Measurements from ENCODE around the gene TPMT. TPM values are rescaled to one million over a fixed set of nuclear protein-coding genes. Genes with fewer than 3 reads are reported as not detected.
"Not testable (repeated sequence)": the region's sequence is repeated elsewhere in the genome, so short reads cannot be mapped to it uniquely, and the experiment has no call there.

TPMT gene
- total and polyA plus RNA-seq, 4 donors: 6.5 to 24.9 (median 9.9) TPM

GRCh38 chr6:18151801-18152200, 3.1 kb downstream of the TPMT start:
- DNase-seq (no peak), ATAC-seq (ENCODE audit: low FRiP score) (no peak)
- Histone ChIP-seq H3K9me3 (ENCODE audit: control insufficient read depth, low read length) (no peaks in the 10 kb centered on the region), H3K27ac (ENCODE audit: low read depth in 1 of 2, low read length in 2 of 2) (no peak overlapping the region), H3K4me1 (ENCODE audit: control insufficient read depth in 1 of 2, insufficient read depth in 2 of 2, low read length in 2 of 2) (no peaks in the 10 kb centered on the region), H3K4me3 (ENCODE audit: low read length in 2 of 2) (no peak overlapping the region), H3K27me3 (ENCODE audit: control insufficient read depth in 1 of 2, insufficient read depth in 2 of 2, low read length in 1 of 2) (no peaks in the 10 kb centered on the region), H3K36me3 (ENCODE audit: control insufficient read depth in 1 of 2, insufficient read depth in 2 of 2, low read length in 1 of 2) (no peaks in the 10 kb centered on the region)
- intact Hi-C loops (cut with DNase I): no loop called here
- WGBS, 2 donors: 88 to 96% methylated on average over 3 of the region's 3 CpGs

GRCh38 chr6:18151391-18151790, 3.5 kb downstream of the TPMT start:
- intact Hi-C loops (cut with DNase I); H3K27me3 ChIP-seq (ENCODE audit: control insufficient read depth in 1 of 2, insufficient read depth in 2 of 2, low read length in 1 of 2); H3K4me1 ChIP-seq (ENCODE audit: control insufficient read depth in 1 of 2, insufficient read depth in 2 of 2, low read length in 2 of 2); H3K4me3 ChIP-seq (ENCODE audit: low read length in 2 of 2); H3K9me3 ChIP-seq (ENCODE audit: control insufficient read depth, low read length); H3K27ac ChIP-seq (ENCODE audit: low read depth in 1 of 2, low read length in 2 of 2); DNase-seq; ATAC-seq (ENCODE audit: low FRiP score); H3K36me3 ChIP-seq (ENCODE audit: control insufficient read depth in 1 of 2, insufficient read depth in 2 of 2, low read length in 1 of 2): not testable (repeated sequence)
- WGBS, 2 donors: 98% methylated on average over 3 of the region's 3 CpGs

DNA sequence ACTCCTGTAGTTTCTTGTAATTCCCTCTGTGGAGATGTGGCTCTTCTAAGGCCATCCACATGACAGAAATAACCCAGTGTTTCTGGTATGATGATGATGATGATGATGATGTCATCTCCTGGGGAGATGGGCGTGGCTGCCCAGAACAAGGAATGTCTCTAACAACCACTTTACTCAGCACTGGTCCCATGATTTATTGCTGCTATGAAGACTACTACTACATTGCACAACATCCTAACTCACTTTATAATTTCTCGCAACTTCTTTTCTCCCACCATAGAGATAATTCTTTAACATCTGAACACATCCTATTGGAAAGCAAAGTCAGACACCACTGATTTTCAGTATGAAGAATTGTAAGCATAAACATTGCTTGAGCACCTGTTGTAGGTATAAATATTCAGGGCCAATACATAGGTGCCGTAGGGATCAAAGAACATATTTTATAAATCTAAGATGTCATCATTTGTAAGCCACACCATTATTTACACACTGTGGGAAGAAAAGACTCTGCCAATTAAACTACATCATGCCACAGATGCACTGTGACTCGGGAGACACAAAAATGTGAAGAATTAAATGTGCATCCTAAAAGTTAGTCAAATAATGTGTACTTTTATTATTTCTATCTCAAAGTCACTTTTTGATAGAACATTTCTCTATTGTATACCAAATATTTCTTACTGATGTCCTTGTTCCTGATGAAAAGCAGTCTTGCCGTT, 6.4 kb downstream of the TPMT start:
- Histone ChIP-seq H3K36me3 (ENCODE audit: control insufficient read depth in 1 of 2, insufficient read depth in 2 of 2, low read length in 1 of 2) (no peaks in the 10 kb centered on the region), H3K27me3 (ENCODE audit: control insufficient read depth in 1 of 2, insufficient read depth in 2 of 2, low read length in 1 of 2) (no peaks in the 10 kb centered on the region), H3K9me3 (ENCODE audit: control insufficient read depth, low read length) (no peaks in the 10 kb centered on the region), H3K4me3 (ENCODE audit: low read length in 2 of 2) (no peak overlapping the region), H3K4me1 (ENCODE audit: control insufficient read depth in 1 of 2, insufficient read depth in 2 of 2, low read length in 2 of 2) (no peaks in the 10 kb centered on the region), H3K27ac (ENCODE audit: low read depth in 1 of 2, low read length in 2 of 2) (no peak overlapping the region)
- 94% methylated on average over 5 of the region's 5 CpGs for WGBS, 2 donors
- intact Hi-C loops (cut with DNase I): no loop called here
- no peak for ATAC-seq (ENCODE audit: low FRiP score)
- no peak for DNase-seq

- no peak overlapping the region for H3K4me3 ChIP-seq (ENCODE audit: low read length in 2 of 2)
- no peaks in the 10 kb centered on the region for H3K9me3 ChIP-seq (ENCODE audit: control insufficient read depth, low read length)
- no peak for DNase-seq
- H3K27ac ChIP-seq (ENCODE audit: low read depth in 1 of 2, low read length in 2 of 2): no peak overlapping the region
- no peak for ATAC-seq (ENCODE audit: low FRiP score)
- no peaks in the 10 kb centered on the region for H3K4me1 ChIP-seq (ENCODE audit: control insufficient read depth in 1 of 2, insufficient read depth in 2 of 2, low read length in 2 of 2)
- H3K36me3 ChIP-seq (ENCODE audit: control insufficient read depth in 1 of 2, insufficient read depth in 2 of 2, low read length in 1 of 2): no peaks in the 10 kb centered on the region
- WGBS, 2 donors: 99 to 100% methylated on average over 2 of the region's 2 CpGs
- no peaks in the 10 kb centered on the region for H3K27me3 ChIP-seq (ENCODE audit: control insufficient read depth in 1 of 2, insufficient read depth in 2 of 2, low read length in 1 of 2)
- intact Hi-C loops (cut with DNase I): no loop called here
Observed at GRCh38 chr6:18147616-18148015, 7.3 kb downstream of the TPMT start.

DNA sequence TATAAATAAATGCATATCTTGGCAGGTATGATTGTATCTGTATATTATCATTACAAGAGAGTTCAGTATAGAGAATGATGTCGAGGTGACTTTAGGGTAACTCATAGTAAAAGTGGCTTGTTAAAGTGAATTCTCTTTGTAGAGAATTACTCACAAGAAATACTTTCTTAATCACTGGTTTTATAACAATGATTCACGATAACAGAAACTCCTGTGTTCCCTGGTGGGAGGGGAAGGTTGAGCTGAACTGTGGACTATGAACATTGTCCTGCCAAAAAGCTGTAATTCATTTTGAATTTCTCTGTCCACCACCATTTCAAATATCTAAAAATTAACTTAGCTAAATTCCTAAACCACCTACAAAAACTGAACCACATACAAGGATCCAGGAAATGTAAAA, 7.7 kb downstream of the TPMT start:
- intact Hi-C loops (cut with DNase I): no loop called here
- H3K27ac ChIP-seq (ENCODE audit: low read depth in 1 of 2, low read length in 2 of 2): no peak overlapping the region

DNA sequence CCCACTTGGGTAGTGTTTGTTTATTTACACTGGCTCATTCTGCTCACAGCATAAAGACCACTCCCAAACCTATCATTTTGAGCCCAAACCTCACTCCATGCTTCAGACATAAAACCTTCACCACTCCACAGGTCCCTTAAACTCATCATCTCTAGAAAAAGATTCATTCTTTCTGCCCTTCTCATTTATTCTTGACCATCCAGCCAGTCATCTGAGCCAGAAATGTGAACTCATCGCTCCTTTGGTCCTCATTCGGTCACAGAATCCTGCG, 12.4 kb downstream of the TPMT start:
- H3K36me3 ChIP-seq (ENCODE audit: control insufficient read depth in 1 of 2, insufficient read depth in 2 of 2, low read length in 1 of 2): peaks cover 0 to 6% of the 10 kb centered on the region in 2 donors
- no peaks in the 10 kb centered on the region for H3K9me3 ChIP-seq (ENCODE audit: control insufficient read depth, low read length)
- no peaks in the 10 kb centered on the region for H3K4me1 ChIP-seq (ENCODE audit: control insufficient read depth in 1 of 2, insufficient read depth in 2 of 2, low read length in 2 of 2)
- intact Hi-C loops (cut with DNase I): no loop called here
- H3K27me3 ChIP-seq (ENCODE audit: control insufficient read depth in 1 of 2, insufficient read depth in 2 of 2, low read length in 1 of 2): no peaks in the 10 kb centered on the region
- no peak overlapping the region for H3K4me3 ChIP-seq (ENCODE audit: low read length in 2 of 2)
- no peak overlapping the region for H3K27ac ChIP-seq (ENCODE audit: low read depth in 1 of 2, low read length in 2 of 2)
- DNase-seq (no peak), ATAC-seq (ENCODE audit: low FRiP score) (no peak)
- WGBS, 2 donors: 94 to 99% methylated on average over 3 of the region's 3 CpGs

More for the DNA sequence above, 7.7 kb downstream of the TPMT start:
- no peaks in the 10 kb centered on the region for H3K4me1 ChIP-seq (ENCODE audit: control insufficient read depth in 1 of 2, insufficient read depth in 2 of 2, low read length in 2 of 2)
- 74% methylated on average over 2 of the region's 2 CpGs for WGBS, 2 donors
- no peak for ATAC-seq (ENCODE audit: low FRiP score)
- no peak overlapping the region for H3K4me3 ChIP-seq (ENCODE audit: low read length in 2 of 2)
- H3K36me3 ChIP-seq (ENCODE audit: control insufficient read depth in 1 of 2, insufficient read depth in 2 of 2, low read length in 1 of 2): peaks cover 0 to 2% of the 10 kb centered on the region in 2 donors
- no peak for DNase-seq
- H3K27me3 ChIP-seq (ENCODE audit: control insufficient read depth in 1 of 2, insufficient read depth in 2 of 2, low read length in 1 of 2): no peaks in the 10 kb centered on the region
- no peaks in the 10 kb centered on the region for H3K9me3 ChIP-seq (ENCODE audit: control insufficient read depth, low read length)

- ATAC-seq (ENCODE audit: low FRiP score) (no peak), DNase-seq (no peak)
- no peaks in the 10 kb centered on the region for H3K9me3 ChIP-seq (ENCODE audit: control insufficient read depth, low read length)
- H3K4me3 ChIP-seq (ENCODE audit: low read length in 2 of 2): no peak overlapping the region
- H3K4me1 ChIP-seq (ENCODE audit: control insufficient read depth in 1 of 2, insufficient read depth in 2 of 2, low read length in 2 of 2): no peaks in the 10 kb centered on the region
- peaks cover 0 to 6% of the 10 kb centered on the region in 2 donors for H3K36me3 ChIP-seq (ENCODE audit: control insufficient read depth in 1 of 2, insufficient read depth in 2 of 2, low read length in 1 of 2)
- no peaks in the 10 kb centered on the region for H3K27me3 ChIP-seq (ENCODE audit: control insufficient read depth in 1 of 2, insufficient read depth in 2 of 2, low read length in 1 of 2)
- intact Hi-C loops (cut with DNase I): no loop called here
- H3K27ac ChIP-seq (ENCODE audit: low read depth in 1 of 2, low read length in 2 of 2): no peak overlapping the region
- 87 to 89% methylated on average over 13 of the region's 13 CpGs for WGBS, 2 donors
Observed at GRCh38 chr6:18141805-18142590, 12.9 kb downstream of the TPMT start.

GRCh38 chr6:18139935-18140621, 14.8 kb downstream of the TPMT start:
- no peak for ATAC-seq (ENCODE audit: low FRiP score)

More at GRCh38 chr6:18139935-18140621, 14.8 kb downstream of the TPMT start:
- DNase-seq: no peak
- no peak overlapping the region for H3K27ac ChIP-seq (ENCODE audit: low read depth in 1 of 2, low read length in 2 of 2)
- H3K4me3 ChIP-seq (ENCODE audit: low read length in 2 of 2): no peak overlapping the region
- intact Hi-C loops (cut with DNase I): no loop called here
- H3K27me3 ChIP-seq (ENCODE audit: control insufficient read depth in 1 of 2, insufficient read depth in 2 of 2, low read length in 1 of 2): no peaks in the 10 kb centered on the region
- H3K4me1 ChIP-seq (ENCODE audit: control insufficient read depth in 1 of 2, insufficient read depth in 2 of 2, low read length in 2 of 2): no peaks in the 10 kb centered on the region
- 88 to 93% methylated on average over 6 of the region's 6 CpGs for WGBS, 2 donors
- peaks cover 0 to 6% of the 10 kb centered on the region in 2 donors for H3K36me3 ChIP-seq (ENCODE audit: control insufficient read depth in 1 of 2, insufficient read depth in 2 of 2, low read length in 1 of 2)
- H3K9me3 ChIP-seq (ENCODE audit: control insufficient read depth, low read length): no peaks in the 10 kb centered on the region

All from aorta (tissue), 5 donors.